HG02588 (cell line): ENCODE measurements around the gene HNRNPF.
A peak's percentile ranks its signal among the peaks of the same experiment; 100 is the strongest.
"Not testable (repeated sequence)": the region's sequence is repeated elsewhere in the genome, so short reads cannot be mapped to it uniquely, and the experiment has no call there.

Source experiments
- ATAC-seq: cut with Tn5 transposase; IDR thresholded peaks from one replicate; pipeline ENCODE4 v1.9.1; 2021; ENCODE audit warnings: mild to moderate bottlenecking, moderate library complexity; ENCODE audit not compliant: unreplicated experiment

HNRNPF gene

GRCh38 chr10:43408710-43409384, at the start of gene HNRNPF:
Gene HNRNPF (minus strand): TSS chr10:43409186. CDS start chr10:43387884, 21,302 bp downstream.
- peak; percentile 63 for ATAC-seq

- no peak for ATAC-seq
These were observed 49.2 kb upstream of the HNRNPF start for GRCh38 chr10:43458227-43458626.

- not testable (repeated sequence) for ATAC-seq
These were observed 47.6 kb upstream of the HNRNPF start for GRCh38 chr10:43456561-43456960.

GRCh38 chr10:43454025-43454424, 45.0 kb upstream of the HNRNPF start:
- ATAC-seq: not testable (repeated sequence)

GRCh38 chr10:43453266-43453831, 44.4 kb upstream of the HNRNPF start:
- ATAC-seq: peak; percentile 13

GRCh38 chr10:43452356-43452914, 43.4 kb upstream of the HNRNPF start:
- ATAC-seq: no peak

GRCh38 chr10:43448742-43449141, 39.8 kb upstream of the HNRNPF start:
- no peak for ATAC-seq

- not testable (repeated sequence) for ATAC-seq
These were observed 37.4 kb upstream of the HNRNPF start for GRCh38 chr10:43446219-43447017.

GRCh38 chr10:43444897-43445466, 36.0 kb upstream of the HNRNPF start:
- ATAC-seq: no peak

- ATAC-seq: no peak
These were observed 35.3 kb upstream of the HNRNPF start for GRCh38 chr10:43444323-43444722.

- ATAC-seq: no peak
These were observed 31.6 kb upstream of the HNRNPF start for GRCh38 chr10:43440463-43441134.

GRCh38 chr10:43437141-43437870, 28.3 kb upstream of the HNRNPF start:
- ATAC-seq: no peak

GRCh38 chr10:43436291-43437140, 27.5 kb upstream of the HNRNPF start, which contains the start of gene ZNF487:
Gene ZNF487 (plus strand): TSS chr10:43437111. CDS start chr10:43475814, 38,703 bp downstream.
- ATAC-seq: peak; percentile 97

GRCh38 chr10:43430926-43431663, 22.1 kb upstream of the HNRNPF start:
- ATAC-seq: no peak

GRCh38 chr10:43427166-43427825, 18.3 kb upstream of the HNRNPF start:
- ATAC-seq: no peak

GRCh38 chr10:43426476-43426875, 17.5 kb upstream of the HNRNPF start:
- ATAC-seq: not testable (repeated sequence)

GRCh38 chr10:43424416-43424815, 15.4 kb upstream of the HNRNPF start:
- ATAC-seq: no peak

- ATAC-seq: not testable (repeated sequence)
These were observed 13.0 kb upstream of the HNRNPF start for GRCh38 chr10:43421944-43422343.
